Daoy (cell line): ENCODE results near the gene GPHA2. TPM values are rescaled to one million over a fixed set of nuclear protein-coding genes. Genes with fewer than 3 reads are reported as not detected.

Source experiments
- DNase-seq: peaks from one replicate; pipeline ENCODE4 v3.0.0-alpha.2; 2015; ENCODE audit warnings: low read depth
- total RNA-seq: library from RNA; depleted of rRNA; stranded (reverse); fragments of >200 nt; shearing (Covaris generic); gene quantifications from 2 replicates; pipeline ENCODE4 v1.2.3, GENCODE V29; 2014; rRNA removed

Gene GPHA2
- total RNA-seq, 1 experiment from 2014 or later: not detected

DNA sequence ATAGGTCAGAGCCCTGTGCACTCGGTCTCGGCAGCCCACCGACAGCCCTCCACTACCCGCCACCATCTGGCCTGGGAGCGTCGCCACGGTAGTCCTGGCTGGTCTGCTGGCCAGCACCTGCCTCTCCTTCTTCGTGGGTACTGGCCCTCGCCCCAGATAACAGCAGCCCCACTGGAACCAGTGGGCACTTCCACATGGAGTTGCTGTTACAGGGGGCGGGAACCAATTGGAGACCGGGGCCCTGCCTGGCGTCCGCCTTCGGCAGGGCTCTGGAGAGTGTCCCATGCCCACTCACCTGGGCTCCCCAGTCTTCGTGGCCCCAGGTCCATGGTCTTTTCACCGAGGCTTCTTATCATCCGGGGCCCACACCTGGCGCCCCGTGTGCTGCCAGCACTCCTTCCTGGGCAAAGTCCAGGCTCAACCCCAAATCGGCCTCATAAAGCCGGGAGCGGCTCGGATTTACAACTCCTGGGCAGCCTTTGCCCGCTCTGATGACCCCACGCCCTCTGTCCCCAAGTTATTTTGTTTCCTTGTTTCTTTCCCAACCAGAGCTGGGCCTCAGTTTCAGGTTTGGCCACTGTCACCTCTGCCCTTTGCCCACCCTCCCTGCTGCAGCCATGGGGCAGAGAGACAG is 44.4 kb downstream of the GPHA2 start:
- no peak for DNase-seq

DNA sequence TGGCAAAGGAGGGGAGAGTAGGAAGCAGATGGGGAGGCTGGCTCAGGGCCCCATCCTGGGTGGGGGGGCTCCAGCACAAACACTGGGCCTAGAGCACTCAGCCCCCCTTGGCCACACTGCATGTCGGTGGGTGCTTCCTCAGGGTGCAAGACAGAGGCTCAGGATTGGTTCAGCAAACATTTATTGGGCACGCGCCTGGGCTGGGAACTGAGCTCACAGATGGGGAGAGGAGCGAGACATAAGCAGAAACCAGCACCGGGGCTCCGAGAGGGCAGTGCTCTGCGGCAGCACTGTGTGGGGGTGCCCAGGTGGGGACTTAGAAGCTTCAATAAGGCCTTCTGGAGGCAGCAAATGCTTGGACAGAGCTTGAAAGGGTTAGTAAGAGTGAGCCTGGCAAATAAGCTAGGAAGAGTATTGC is 45.2 kb downstream of the GPHA2 start:
- DNase-seq: no peak

GRCh38 chr11:64888729-64889511 is 46.8 kb downstream of the GPHA2 start:
- DNase-seq: peak; percentile 37

- no peak for DNase-seq
Observed at GRCh38 chr11:64888406-64888728, 47.3 kb downstream of the GPHA2 start.

- DNase-seq: peak; percentile 68
Observed at GRCh38 chr11:64887757-64888405, 47.8 kb downstream of the GPHA2 start.

DNA sequence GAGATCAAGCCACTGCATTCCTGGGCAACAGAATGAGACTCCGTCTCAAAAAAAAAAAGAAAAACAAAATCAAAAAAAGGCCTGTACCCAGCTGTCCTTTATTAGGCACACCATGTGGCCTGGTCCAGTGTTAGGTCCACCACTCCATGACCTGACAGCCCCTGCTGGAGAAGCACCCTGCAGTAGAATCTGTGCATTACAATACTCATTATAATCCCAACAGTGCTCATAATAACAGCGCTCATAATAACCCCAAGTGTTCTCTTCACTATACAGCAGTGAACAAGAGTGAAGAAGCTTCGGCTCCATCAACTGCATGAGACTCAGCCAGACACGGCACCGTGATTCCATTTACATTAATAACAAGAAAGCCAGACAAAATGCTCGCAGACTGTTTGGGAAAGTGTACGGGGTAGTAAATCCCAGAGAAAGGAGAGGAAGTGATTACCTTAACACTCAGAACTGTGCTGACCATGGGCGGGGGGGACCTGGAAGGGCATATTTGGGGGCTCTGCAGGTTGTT is 48.4 kb downstream of the GPHA2 start:
- DNase-seq: no peak

DNA sequence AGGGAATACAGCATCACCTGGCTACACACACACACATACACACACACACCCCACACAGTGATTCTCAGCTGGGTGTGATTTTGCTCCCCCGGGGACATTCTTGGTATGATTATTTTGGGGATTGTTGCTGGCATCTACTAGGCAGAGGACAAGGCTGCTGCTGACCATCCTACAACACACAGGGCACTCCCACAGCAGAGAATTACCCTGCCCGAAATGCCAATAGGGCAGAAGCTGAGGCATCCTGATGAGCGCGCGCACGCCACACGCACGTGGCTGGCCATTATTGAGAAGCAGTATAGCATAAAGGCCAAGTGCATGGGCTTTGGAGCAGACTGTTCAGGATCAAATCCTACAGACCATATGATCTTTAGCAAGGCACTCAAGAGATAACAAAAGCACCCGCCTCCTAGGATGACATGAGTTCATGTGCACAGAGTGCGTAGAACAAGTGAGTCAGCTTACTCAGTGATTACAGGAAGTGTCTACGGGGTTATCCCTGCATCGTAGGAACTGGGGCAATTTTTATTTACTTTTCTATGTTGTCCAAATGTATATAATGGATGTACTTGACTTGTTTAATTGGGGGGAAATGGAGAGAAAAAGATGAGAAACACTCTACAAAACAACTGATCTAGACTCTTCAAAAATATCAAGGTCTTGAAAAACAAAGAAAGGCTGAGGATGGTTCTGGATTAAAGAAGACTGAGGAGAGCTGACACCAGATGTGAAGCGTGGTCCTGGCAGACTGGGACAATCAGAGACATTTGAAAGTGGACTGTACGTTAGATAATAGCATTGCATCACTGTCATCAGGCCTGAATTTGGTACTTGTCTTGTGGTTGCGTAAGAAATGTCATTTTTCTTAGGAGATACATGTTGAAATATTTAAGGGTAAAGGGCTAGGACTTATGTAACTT is 50.1 kb downstream of the GPHA2 start:
- DNase-seq: peak; percentile 55

Other genes starting within 250 kb of the GPHA2 start
- 0.15 and 20.9 TPM in 2 replicates for gene NRXN2, start 212.7 kb downstream of the GPHA2 start, total RNA-seq
- not detected in 2 replicates for gene RASGRP2, start 191.8 kb downstream of the GPHA2 start, total RNA-seq
- not detected in 2 replicates for gene PYGM, start 175.9 kb downstream of the GPHA2 start, total RNA-seq
- gene SF1, start 157.4 kb downstream of the GPHA2 start, total RNA-seq: 99.7 and 151 TPM in 2 replicates
- 6.7 and 10.4 TPM in 2 replicates for gene MAP4K2, start 132.7 kb downstream of the GPHA2 start, total RNA-seq
- gene MEN1, start 125.3 kb downstream of the GPHA2 start, total RNA-seq: 14.0 and 15.0 TPM in 2 replicates
- 0.06 and 0.15 TPM in 2 replicates for gene CDC42BPG, start 91.2 kb downstream of the GPHA2 start, total RNA-seq
- 27.0 and 35.6 TPM in 2 replicates for gene EHD1, start 57.3 kb downstream of the GPHA2 start, total RNA-seq
- 8.2 and 11.1 TPM in 2 replicates for gene ATG2A, start 18.7 kb downstream of the GPHA2 start, total RNA-seq
- 7.8 and 8.5 TPM in 2 replicates for gene PPP2R5B, start 11.2 kb downstream of the GPHA2 start, total RNA-seq
- not detected in 2 replicates for gene MAJIN, start 36.2 kb upstream of the GPHA2 start, total RNA-seq
- 0.51 TPM in 1 of 2 replicates, not detected in the other for gene BATF2, start 61.1 kb upstream of the GPHA2 start, total RNA-seq
- gene ARL2, start 78.3 kb upstream of the GPHA2 start, total RNA-seq: 83.4 and 194 TPM in 2 replicates
- gene SNX15, start 91.5 kb upstream of the GPHA2 start, total RNA-seq: 15.8 and 17.9 TPM in 2 replicates
- 10.8 and 17.0 TPM in 2 replicates for gene SAC3D1, start 105.3 kb upstream of the GPHA2 start, total RNA-seq
- gene NAALADL1, start 122.7 kb upstream of the GPHA2 start, total RNA-seq: not detected in 2 replicates
- 75.2 and 77.1 TPM in 2 replicates for gene CDCA5, start 148.1 kb upstream of the GPHA2 start, total RNA-seq
- 36.6 and 52.9 TPM in 2 replicates for gene ZFPL1, start 148.3 kb upstream of the GPHA2 start, total RNA-seq
- 333 and 361 TPM in 2 replicates for gene VPS51, start 160.3 kb upstream of the GPHA2 start, total RNA-seq
- gene TM7SF2, start 176.0 kb upstream of the GPHA2 start, total RNA-seq: 3.2 and 4.0 TPM in 2 replicates
- 18.2 and 36.9 TPM in 2 replicates for gene ZNHIT2, start 181.8 kb upstream of the GPHA2 start, total RNA-seq
- gene FAU, start 186.2 kb upstream of the GPHA2 start, total RNA-seq: 578 and 654 TPM in 2 replicates
- 63.2 and 68.2 TPM in 2 replicates for gene MRPL49, start 186.4 kb upstream of the GPHA2 start, total RNA-seq
- gene SYVN1, start 198.6 kb upstream of the GPHA2 start, total RNA-seq: 8.8 and 11.5 TPM in 2 replicates
- gene SPDYC, start 234.3 kb upstream of the GPHA2 start, total RNA-seq: not detected in 2 replicates
- gene CAPN1, start 246.0 kb upstream of the GPHA2 start, total RNA-seq: 30.1 and 30.7 TPM in 2 replicates